ENCODE results near the gene SMC1A.
"Not testable (repeated sequence)": the region's sequence is repeated elsewhere in the genome, so short reads cannot be mapped to it uniquely, and the experiment has no call there.

The SMC1A gene

DNA sequence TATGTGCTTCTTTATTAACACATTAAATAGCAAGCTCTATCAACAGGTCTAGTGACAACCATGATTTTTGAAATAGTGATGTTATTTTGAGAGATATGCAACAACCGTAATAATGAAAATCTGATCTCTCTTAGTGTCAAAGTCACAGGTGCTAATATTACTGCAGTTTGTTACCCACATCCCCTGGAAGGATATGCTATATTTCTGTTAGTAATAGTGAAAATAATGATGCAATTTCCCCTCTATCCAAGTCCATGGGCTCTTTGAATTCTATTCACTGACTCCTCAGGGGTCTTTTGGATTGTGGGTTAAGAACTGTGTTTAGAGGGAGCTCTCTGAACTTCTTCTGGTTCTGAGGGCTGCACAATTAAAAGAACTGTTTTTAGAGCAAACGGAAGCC lies 14.8 kb upstream of the SMC1A start:
- H3K27me3 Mint-ChIP-seq = no peaks in the 10 kb centered on the region
- H3K9me3 Mint-ChIP-seq = no peaks in the 10 kb centered on the region
- peaks cover 19% of the 10 kb centered on the region for H3K4me1 Mint-ChIP-seq
- peaks cover 1% of the 10 kb centered on the region for H3K36me3 Mint-ChIP-seq
- no peak overlapping the region for H3K4me3 Mint-ChIP-seq
- H3K27ac Mint-ChIP-seq = no peak overlapping the region

GRCh38 chrX:53435997-53436396 lies 13.5 kb upstream of the SMC1A start:
- Mint-ChIP-seq H3K4me1 (peaks cover 19% of the 10 kb centered on the region), H3K36me3 (peaks cover 1% of the 10 kb centered on the region), H3K4me3 (no peak overlapping the region), H3K27ac (no peak overlapping the region), H3K9me3 (no peaks in the 10 kb centered on the region), H3K27me3 (no peaks in the 10 kb centered on the region)

- no peaks in the 10 kb centered on the region for H3K9me3 Mint-ChIP-seq
- H3K4me3 Mint-ChIP-seq = peak within 1 kb of the TSS; percentile 98
- peaks cover 14% of the 10 kb centered on the region for H3K4me1 Mint-ChIP-seq
- H3K27ac Mint-ChIP-seq = peak within 1 kb of the TSS; percentile 94
- H3K27me3 Mint-ChIP-seq = no peaks in the 10 kb centered on the region
- peaks cover 1% of the 10 kb centered on the region for H3K36me3 Mint-ChIP-seq
Measured at GRCh38 chrX:53433651-53434639, 11.5 kb upstream of the SMC1A start, which contains the start of gene HSD17B10. HSD17B10 (minus strand) TSS chrX:53434370; CDS start chrX:53434345, 25 bp downstream.

DNA sequence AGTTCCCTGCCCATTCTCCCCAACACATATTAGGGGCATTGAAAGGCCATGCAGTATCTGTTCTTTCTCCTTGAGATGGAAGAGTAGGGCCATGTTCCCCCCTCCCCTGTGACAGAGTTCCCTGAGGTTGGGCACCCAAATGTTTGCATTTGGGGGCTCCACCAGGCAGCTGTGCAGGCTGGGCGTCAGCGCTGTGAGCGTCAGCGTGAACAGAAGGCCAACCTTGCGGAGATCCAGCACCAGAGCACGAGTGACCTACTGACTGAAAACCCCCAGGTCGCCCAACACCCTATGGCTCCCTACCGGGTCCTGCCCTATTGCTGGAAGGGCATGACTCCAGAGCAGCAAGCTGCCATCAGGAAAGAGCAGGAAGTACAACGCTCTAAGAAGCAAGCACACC lies 7.8 kb upstream of the SMC1A start:
- Mint-ChIP-seq H3K27me3 (no peaks in the 10 kb centered on the region), H3K36me3 (peaks cover 1% of the 10 kb centered on the region), H3K9me3 (no peaks in the 10 kb centered on the region), H3K4me1 (peaks cover 11% of the 10 kb centered on the region), H3K4me3 (no peak overlapping the region), H3K27ac (no peak overlapping the region)

GRCh38 chrX:53429755-53430154 lies 7.3 kb upstream of the SMC1A start:
- H3K27me3 Mint-ChIP-seq = no peaks in the 10 kb centered on the region
- no peaks in the 10 kb centered on the region for H3K9me3 Mint-ChIP-seq

GRCh38 chrX:53422861-53423306 lies 430 bp upstream of the SMC1A start, which contains the start of gene RIBC1:
RIBC1 (plus strand) TSS chrX:53422873; CDS start chrX:53426277, 3,404 bp downstream.
- Mint-ChIP-seq H3K27ac (peak within 1 kb of the TSS; percentile 98), H3K36me3 (peaks cover 2% of the 10 kb centered on the region), H3K4me3 (peak within 1 kb of the TSS; percentile 97), H3K9me3 (no peaks in the 10 kb centered on the region), H3K27me3 (no peaks in the 10 kb centered on the region), H3K4me1 (peaks cover 25% of the 10 kb centered on the region)

More at GRCh38 chrX:53429755-53430154, 7.3 kb upstream of the SMC1A start:
- peaks cover 1% of the 10 kb centered on the region for H3K36me3 Mint-ChIP-seq
- H3K4me1 Mint-ChIP-seq = peaks cover 8% of the 10 kb centered on the region
- no peak overlapping the region for H3K4me3 Mint-ChIP-seq
- H3K27ac Mint-ChIP-seq = no peak overlapping the region

GRCh38 chrX:53421772-53422085 lies 725 bp downstream of the SMC1A start:
- Mint-ChIP-seq H3K27ac (peak overlapping the region; percentile 98), H3K4me3 (peak overlapping the region; percentile 97), H3K9me3 (no peaks in the 10 kb centered on the region), H3K4me1 (peaks cover 30% of the 10 kb centered on the region), H3K27me3 (no peaks in the 10 kb centered on the region), H3K36me3 (peaks cover 2% of the 10 kb centered on the region)

- Mint-ChIP-seq H3K4me1 (peaks cover 30% of the 10 kb centered on the region), H3K9me3 (no peaks in the 10 kb centered on the region), H3K27me3 (no peaks in the 10 kb centered on the region), H3K36me3 (peaks cover 2% of the 10 kb centered on the region), H3K27ac (peak overlapping the region; percentile 98), H3K4me3 (peak overlapping the region; percentile 97)
Measured at GRCh38 chrX:53421125-53421524, 1.3 kb downstream of the SMC1A start.

DNA sequence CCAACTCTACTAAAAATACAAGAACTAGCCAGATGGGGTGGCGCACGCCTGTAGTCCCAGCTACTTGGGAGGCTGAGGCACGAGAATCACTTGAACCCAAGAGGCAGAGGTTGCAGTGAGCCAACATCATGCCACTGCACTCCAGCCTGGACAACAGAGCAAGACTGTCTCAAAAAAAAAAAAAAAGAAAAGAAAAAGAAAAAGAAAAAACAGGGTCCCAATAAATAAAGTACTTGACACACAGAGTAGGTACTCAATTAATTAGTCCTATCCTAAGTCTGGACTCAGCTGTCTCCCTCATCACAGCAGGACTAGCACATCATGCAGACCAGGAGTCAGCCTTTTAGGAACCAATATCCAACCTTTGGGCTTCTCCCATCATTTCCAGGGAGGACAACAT lies 2.1 kb downstream of the SMC1A start:
- H3K4me3 Mint-ChIP-seq = peak overlapping the region; percentile 97
- not testable (repeated sequence) for H3K9me3 Mint-ChIP-seq, H3K27me3 Mint-ChIP-seq, H3K27ac Mint-ChIP-seq, H3K36me3 Mint-ChIP-seq
- H3K4me1 Mint-ChIP-seq = peaks cover 30% of the 10 kb centered on the region

DNA sequence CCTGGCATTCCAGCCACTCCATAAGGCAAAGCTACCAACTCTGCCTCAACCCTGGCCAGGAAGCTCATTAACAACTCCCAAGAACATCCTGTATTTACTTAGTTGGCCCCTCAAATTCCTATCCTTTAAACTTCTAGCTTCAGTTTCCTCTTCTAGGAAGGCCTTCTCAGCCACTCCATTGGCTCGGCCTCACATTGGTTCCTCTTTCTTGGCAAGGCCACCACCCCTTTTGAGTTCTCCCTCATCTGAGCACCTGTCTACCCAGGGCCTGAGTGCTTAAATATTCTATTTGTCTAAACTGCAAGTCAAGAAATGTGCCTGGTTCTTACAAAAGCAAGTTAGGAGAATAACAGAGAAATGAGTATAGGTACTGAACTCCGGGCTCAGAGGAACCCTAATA lies 10.0 kb downstream of the SMC1A start:
- Mint-ChIP-seq H3K4me1 (peaks cover 12% of the 10 kb centered on the region), H3K36me3 (peaks cover 5% of the 10 kb centered on the region), H3K4me3 (no peak overlapping the region), H3K27ac (no peak overlapping the region), H3K9me3 (no peaks in the 10 kb centered on the region), H3K27me3 (no peaks in the 10 kb centered on the region)

DNA sequence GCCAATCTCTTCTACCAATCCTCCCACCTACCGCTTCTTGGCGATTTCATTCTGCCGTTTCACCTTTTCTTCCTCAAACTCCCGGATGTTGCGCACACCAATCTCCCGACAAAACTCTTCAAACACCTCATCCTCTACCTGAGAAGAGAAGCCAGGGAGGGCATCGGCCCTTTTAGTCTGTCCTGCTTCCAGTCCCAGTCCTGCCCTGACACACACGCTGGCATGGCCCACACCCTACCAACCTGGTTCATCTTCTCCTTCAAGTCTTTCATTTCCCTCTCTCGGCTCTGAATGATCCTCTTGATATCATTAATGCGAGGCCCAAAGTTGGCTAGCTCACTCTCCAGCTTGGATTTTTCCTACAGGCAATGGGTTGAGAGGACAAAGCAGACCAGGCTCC lies 18.9 kb downstream of the SMC1A start:
- no peak overlapping the region for H3K4me3 Mint-ChIP-seq
- H3K4me1 Mint-ChIP-seq = no peaks in the 10 kb centered on the region
- no peak overlapping the region for H3K27ac Mint-ChIP-seq
- H3K9me3 Mint-ChIP-seq = no peaks in the 10 kb centered on the region
- H3K27me3 Mint-ChIP-seq = no peaks in the 10 kb centered on the region
- peaks cover 8% of the 10 kb centered on the region for H3K36me3 Mint-ChIP-seq

GRCh38 chrX:53398216-53398615 lies 24.2 kb downstream of the SMC1A start:
- Mint-ChIP-seq H3K27me3 (no peaks in the 10 kb centered on the region), H3K4me1 (no peaks in the 10 kb centered on the region), H3K4me3 (no peak overlapping the region), H3K9me3 (no peaks in the 10 kb centered on the region), H3K27ac (no peak overlapping the region), H3K36me3 (peaks cover 9% of the 10 kb centered on the region)

- H3K4me3 Mint-ChIP-seq = no peak overlapping the region
- no peaks in the 10 kb centered on the region for H3K4me1 Mint-ChIP-seq
- peaks cover 5% of the 10 kb centered on the region for H3K36me3 Mint-ChIP-seq
- H3K27ac Mint-ChIP-seq = peak overlapping the region; percentile 53
- no peaks in the 10 kb centered on the region for H3K27me3 Mint-ChIP-seq
- no peaks in the 10 kb centered on the region for H3K9me3 Mint-ChIP-seq
Measured at GRCh38 chrX:53395605-53396298, 26.7 kb downstream of the SMC1A start.

- Mint-ChIP-seq H3K4me3 (no peak overlapping the region), H3K36me3 (peaks cover 11% of the 10 kb centered on the region), H3K4me1 (no peaks in the 10 kb centered on the region), H3K27ac (no peak overlapping the region), H3K27me3 (no peaks in the 10 kb centered on the region), H3K9me3 (no peaks in the 10 kb centered on the region)
Measured at GRCh38 chrX:53383376-53384076, 38.9 kb downstream of the SMC1A start.

DNA sequence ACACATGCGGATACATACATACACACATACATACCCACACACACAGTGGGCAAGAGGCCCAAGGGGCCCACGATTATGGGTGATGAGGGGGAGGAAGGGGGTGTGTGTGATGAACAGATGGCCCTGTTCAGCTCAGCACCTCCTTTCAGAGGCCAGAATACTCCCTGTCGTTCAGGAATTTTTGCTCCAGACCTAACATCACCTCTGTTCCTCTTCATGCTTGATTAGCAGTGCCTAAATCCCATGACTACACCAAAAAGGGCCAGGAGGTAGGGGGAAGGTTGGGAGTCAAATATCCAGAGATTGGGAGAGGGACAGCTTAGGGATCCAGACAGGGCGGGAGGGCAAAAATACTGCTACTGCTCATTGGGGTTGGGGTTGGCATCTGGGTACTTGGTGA lies 42.7 kb downstream of the SMC1A start:
- Mint-ChIP-seq H3K4me3 (no peak overlapping the region), H3K4me1 (no peaks in the 10 kb centered on the region), H3K36me3 (peaks cover 9% of the 10 kb centered on the region), H3K9me3 (no peaks in the 10 kb centered on the region), H3K27me3 (no peaks in the 10 kb centered on the region), H3K27ac (no peak overlapping the region)
